GM21390 (cell line): Measurements from ENCODE around the gene TRABD2A.

Experiments
- ATAC-seq: cut with Tn5 transposase; IDR thresholded peaks from one replicate; pipeline ENCODE4 v1.9.1; 2021; ENCODE audit not compliant: unreplicated experiment

The TRABD2A gene

DNA sequence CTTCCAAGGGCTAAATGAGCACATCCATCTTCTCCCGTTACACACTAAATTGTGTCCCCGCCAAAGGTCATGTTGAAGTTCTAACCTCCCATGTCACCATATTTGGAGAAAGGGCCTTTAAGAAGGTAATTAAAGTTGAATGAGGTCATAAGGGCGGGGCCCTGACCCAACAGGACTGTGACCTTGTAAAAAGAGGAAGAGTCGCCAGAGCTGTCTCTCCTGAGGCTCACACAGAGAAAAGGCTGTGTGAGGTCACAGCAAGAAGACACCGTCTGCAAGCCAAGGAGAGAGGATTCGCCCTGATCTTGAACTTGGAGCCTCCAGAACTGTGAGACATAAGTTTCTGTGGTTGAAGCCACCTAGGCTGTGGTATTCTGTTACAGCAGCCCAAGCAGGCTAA is 24.1 kb downstream of the TRABD2A start:
- ATAC-seq = peak; percentile 53

GRCh38 chr2:84855731-84856130 is 25.2 kb downstream of the TRABD2A start:
- no peak for ATAC-seq

- ATAC-seq = no peak
Observed at GRCh38 chr2:84854850-84855249, 26.0 kb downstream of the TRABD2A start.

- ATAC-seq = no peak
Observed at GRCh38 chr2:84851876-84852275, 29.0 kb downstream of the TRABD2A start.

- no peak for ATAC-seq
Observed at GRCh38 chr2:84850471-84850870, 30.4 kb downstream of the TRABD2A start.

GRCh38 chr2:84849271-84849952 is 31.5 kb downstream of the TRABD2A start:
- no peak for ATAC-seq

DNA sequence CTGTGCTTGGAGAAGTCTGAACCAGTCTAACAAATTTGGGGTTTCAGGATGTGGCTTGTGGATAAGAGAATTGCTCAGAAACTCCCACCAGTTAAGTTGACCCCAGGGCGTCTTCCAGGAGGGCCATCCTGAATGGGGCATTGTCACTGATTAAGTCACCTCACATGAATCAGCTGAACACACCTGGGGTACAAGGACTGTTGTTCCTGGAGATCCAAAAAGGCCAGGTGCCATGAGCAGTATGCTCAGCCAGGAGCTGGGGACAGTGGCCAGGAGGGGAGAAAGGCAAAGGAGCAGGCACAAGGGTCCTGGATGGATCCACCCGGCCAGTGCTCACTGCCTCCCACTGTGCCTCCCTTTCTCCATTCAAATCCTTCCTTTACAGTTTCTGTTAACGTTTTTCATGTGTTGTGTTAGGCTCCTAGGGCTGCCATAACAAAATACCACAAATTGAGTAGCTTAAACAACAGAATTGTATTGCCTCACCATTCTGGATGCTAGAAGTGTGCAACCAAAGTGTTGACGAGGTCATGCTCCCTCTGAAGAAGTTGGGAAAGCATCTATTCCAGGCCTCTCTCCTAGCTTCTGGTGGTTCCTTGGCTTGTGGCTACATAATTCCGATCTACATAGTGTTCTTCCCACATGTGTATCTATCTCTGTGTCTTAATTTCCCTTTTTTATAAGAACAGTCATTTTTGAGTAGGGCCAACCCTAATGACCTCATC is 33.4 kb downstream of the TRABD2A start:
- ATAC-seq = no peak

DNA sequence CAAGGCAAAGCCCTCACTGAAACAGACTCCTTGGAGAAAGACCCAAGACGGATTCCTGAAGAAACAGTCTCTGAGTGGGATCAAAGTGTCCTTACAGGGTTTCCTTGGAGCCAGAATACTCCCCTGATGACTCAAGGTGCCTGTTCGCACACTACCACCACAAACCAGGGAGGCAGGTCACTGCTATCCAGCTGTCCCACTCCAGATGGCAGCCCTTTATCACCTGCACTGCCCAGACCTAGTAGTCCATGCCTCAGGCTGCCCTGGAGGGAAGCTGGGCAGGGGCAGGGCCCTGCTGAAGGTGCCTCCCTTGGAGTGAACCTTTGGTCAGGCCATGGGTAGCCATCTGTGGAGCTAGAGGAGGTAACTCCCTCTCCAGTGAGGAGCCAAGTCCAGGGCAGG is 34.1 kb downstream of the TRABD2A start:
- ATAC-seq = no peak

- no peak for ATAC-seq
Observed at GRCh38 chr2:84846041-84846663, 34.7 kb downstream of the TRABD2A start.

DNA sequence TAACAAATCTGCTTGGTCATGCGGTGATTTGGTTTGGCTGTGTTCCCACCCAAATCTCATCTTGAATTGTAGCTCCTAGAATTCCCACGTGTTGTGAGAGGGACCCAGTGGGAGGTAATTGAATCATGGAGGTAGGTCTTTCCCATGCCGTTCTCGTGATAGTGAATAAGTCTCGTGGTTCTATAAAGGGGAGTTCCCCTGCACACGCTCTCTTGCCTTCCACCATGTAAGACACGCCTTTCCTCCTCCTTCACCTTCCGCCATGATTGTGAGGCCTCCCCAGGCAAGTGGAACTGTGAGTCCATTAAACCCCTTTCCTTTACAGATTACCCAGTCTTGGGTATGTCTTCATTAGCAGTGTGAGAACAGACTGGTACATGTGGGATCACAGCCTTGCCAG is 36.7 kb downstream of the TRABD2A start:
- ATAC-seq = no peak

DNA sequence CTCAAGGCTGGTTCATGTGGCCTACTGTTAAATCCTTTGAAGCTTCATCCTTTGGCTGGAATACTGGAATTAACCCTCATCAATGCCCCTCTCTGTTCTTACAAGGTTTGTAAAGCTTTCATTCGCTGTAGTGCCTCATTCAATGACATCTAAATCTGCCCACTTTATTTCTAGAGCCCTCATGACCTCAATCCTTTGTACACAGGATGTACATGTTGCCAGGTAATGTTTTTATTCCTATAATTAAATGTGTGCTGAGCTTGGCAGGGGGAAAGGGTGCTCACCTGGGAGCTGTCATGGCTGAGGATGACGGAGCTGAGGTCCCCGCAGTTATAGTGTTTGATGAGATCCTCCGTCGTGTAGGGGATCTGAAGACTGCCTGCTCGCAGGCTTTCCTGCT is 39.3 kb downstream of the TRABD2A start:
- no peak for ATAC-seq

GRCh38 chr2:84840306-84840705 is 40.6 kb downstream of the TRABD2A start:
- ATAC-seq = no peak

- no peak for ATAC-seq
Observed at GRCh38 chr2:84839851-84840250, 41.0 kb downstream of the TRABD2A start.

DNA sequence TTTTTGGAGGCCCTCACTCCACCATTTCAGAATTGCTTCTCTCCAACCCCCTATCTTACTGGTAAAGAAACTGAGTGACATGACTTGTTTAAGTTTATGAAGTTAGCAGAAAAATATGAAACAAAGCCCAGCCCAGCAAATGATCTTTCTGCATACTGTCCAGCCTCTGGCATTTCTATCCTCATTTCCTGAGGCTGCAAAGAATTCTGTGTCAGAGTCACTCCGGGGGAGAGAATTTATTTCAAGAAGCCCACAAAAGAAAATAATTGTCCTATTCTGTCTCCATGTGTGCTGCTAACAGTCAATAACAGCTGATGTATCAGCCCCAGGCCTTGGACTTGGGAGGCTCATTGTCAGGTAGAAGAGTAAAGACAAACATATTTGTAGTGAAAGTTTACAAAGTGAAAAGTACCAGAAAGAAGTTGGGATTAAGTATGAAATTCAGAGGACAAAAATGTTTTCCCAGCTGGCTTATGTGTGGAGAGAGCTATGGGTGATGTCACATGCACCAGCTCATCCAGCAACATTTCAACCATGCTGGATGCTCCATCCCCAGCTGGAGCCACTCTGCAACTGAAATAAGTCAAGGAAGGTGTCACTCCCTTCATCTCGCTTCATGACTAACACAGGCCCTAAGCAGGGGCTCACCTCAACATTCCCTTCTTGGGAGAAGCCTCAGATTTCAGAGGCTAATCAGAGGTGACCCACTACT is 42.3 kb downstream of the TRABD2A start:
- ATAC-seq = no peak

- no peak for ATAC-seq
Observed at GRCh38 chr2:84836215-84836614, 44.7 kb downstream of the TRABD2A start.

DNA sequence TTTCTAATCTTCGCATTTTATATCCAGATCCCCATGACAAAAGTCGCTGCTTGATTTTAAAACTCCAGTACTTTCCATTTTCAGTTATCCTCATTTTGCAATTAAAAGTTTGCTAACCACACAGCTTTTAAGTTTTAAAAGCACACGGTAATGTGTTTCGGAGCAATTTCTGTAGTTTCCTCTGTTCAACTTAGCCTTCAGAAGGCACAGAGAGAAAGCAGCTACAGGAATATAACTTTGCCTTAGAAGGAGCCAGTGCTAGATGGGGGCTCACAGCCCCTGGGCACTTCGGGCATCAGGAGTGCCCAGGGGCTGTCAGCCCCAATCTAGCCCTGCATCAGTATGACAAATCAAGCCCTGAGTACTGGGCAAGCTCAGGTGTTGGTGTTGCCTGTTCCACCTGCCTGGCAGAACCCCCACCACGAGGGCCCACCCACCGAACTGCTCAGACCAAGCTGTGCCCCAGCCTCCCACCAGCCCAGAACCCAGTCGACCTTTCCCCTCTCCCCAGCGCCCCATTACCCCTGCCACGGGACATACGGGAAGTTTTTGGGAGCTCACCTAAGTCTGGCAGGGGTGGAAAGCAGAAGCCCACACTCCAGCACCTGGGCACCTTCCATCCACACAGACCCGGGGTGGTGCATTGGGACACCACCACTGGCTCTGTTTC is 47.3 kb downstream of the TRABD2A start:
- ATAC-seq = no peak

DNA sequence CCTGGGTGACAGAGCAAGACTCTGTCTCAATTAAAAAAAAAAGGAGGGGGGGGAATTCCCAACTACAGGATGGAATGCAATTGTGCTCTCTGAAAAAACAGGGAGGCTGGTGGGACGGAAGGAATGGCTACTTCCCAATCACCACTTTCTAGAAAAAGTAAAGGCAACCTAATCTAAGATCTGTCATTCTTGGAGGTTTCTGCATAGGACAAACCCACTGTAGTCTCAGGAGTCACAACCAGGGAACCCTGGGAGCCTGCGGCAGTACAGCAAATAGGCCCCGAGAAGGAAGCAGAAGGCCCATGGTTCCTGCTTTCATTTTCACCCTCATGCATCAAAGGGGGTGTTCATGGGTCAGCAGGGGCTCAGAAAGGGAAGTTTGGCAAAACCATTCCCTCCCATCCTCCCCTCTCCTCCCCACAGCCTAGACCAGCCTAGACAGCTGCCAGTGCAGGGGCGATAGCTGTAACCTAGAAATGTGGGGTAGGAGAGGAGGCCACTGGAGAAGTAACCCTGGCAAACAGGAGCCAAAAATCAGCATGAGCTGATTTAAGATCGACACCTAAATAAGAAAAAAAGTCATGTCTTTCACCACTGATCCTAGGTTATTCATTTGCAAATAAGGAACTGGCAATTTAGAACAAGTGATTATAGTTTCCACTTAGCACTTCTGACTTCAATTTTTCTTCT is 48.0 kb downstream of the TRABD2A start:
- ATAC-seq = peak; percentile 84

- ATAC-seq = no peak
Observed at GRCh38 chr2:84830758-84831500, 50.0 kb downstream of the TRABD2A start.

DNA sequence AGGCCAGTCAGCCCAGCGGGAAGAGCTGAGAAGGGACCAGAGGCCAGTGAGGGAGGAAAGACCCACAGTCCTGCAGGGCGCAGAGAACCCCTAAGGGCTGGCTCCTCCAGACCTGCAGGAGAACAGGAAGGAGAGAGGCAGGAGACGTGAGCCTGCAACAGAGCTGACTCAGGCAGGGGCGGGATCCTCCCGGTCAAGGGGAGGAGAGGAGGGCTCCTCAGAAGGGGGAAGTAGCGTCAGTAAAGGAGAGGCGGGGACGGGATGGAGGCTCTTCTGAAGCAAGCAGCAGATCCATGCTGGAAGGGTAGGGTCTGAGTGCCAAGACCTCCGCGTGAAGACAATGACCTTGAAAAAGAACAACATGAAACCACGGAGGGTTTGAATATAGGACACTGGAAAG is 50.8 kb downstream of the TRABD2A start:
- ATAC-seq = no peak

- ATAC-seq = no peak
Observed at GRCh38 chr2:84829693-84830092, 51.2 kb downstream of the TRABD2A start.
